GM21447 (cell line): Measurements from ENCODE around the gene ENOX2.
"Not testable (repeated sequence)": the region's sequence is repeated elsewhere in the genome, so short reads cannot be mapped to it uniquely, and the experiment has no call there.

Experiments used
- ATAC-seq: cut with Tn5 transposase; IDR thresholded peaks from one replicate; pipeline ENCODE4 v1.9.1; 2021; ENCODE audit not compliant: unreplicated experiment

The ENOX2 gene, protein sequence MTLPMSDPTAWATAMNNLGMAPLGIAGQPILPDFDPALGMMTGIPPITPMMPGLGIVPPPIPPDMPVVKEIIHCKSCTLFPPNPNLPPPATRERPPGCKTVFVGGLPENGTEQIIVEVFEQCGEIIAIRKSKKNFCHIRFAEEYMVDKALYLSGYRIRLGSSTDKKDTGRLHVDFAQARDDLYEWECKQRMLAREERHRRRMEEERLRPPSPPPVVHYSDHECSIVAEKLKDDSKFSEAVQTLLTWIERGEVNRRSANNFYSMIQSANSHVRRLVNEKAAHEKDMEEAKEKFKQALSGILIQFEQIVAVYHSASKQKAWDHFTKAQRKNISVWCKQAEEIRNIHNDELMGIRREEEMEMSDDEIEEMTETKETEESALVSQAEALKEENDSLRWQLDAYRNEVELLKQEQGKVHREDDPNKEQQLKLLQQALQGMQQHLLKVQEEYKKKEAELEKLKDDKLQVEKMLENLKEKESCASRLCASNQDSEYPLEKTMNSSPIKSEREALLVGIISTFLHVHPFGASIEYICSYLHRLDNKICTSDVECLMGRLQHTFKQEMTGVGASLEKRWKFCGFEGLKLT

DNA sequence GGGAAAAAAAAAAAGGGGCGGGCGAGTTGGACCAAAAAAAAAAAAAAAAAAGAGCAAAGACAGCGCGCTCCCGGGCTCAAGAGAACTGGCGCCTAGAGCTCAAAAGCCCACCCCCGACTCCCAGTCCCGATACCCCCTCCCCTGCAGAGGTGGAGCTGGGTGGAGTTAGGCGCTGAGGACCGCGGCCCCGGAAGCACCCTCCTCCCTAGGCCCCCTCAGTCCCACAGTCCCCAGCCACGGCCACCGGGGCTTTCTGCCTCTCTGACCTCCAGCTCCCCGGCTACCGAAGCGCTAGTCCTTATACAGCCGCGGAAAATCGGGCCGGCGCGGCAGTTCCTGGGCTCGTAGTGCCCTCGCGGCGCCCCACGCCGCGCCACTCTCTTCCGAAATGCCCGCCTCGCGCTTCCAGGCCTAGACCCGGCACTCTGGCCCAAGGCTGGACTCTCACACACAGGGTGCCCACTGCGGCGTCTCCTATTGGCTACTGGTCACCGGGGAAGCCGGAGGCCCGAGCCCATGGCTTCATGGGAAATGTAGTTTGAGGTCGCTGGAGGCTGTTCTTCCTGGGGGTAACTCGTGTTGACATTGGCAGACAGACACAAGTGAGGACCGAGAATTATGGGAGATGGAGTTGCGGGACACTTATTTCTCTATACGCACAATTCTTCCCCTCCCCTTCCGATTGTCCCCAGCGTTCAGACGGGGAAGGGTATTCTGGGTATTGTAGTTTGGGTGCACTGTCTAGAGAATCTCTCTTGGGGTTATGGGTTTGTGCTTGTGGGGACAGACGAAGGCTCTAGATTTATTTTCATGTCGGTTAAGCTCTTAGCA, at the start of gene ENOX2:
TSS of gene ENOX2 (minus strand) at position 427 of the 831 bp plus-strand sequence. CDS start 199,993 bp downstream, outside the sequence.
- peak; percentile 96 for ATAC-seq

DNA sequence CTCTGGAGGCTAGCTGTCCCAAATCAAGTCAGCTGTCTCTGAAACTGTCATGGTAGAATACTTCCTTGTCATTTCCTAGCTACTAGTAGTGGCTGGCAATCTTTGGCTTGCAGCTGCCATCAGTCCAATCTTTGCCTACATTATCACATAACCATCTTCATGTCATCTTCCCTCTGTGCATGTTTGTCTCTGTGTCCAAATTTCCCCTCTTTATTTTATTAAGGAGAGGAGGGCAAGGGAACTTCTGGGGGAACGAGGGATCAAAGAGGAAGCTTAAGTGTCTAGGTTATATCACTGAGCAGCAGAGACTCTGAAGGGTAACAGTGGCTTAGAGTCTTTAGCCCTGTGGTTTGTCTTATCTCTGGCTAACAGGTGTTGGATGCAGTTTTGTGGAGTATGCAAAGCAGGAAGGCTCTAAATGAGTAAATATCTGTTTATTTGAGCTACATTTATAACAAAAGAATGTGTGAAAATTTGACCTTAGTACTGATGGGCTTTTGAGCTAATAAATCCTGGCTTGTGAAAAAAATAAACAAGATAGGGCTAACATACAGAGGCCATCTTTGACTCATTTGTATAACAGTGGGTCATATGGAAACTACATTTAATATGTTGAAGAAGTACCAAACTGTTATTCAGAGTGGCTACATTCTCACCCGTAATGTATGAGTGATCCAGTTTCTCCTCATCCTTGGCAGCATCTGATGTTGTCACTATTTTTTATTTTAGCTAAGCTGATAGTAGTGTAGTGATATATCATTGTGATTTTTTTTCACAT, 49.4 kb upstream of the ENOX2 start:
- peak; percentile 95 for ATAC-seq

DNA sequence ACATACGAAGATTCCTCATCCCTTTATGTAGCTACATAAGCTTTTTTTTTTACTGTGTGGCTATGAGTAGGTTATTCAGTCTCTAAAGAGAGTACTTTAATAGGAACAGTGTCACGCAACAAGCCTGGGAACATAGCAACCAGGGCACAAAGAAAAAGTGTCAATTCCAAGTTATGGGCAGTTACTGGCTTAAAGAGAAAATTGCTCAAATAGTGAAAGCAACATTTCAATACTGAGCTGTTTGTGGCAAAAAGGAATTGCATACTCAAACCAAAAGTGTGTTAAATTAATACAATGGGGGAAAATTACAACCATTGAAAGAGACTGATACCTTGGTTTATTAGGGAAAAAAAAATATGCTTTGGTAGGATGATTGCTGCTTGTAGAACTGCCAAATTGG, 41.2 kb upstream of the ENOX2 start:
- no peak for ATAC-seq

DNA sequence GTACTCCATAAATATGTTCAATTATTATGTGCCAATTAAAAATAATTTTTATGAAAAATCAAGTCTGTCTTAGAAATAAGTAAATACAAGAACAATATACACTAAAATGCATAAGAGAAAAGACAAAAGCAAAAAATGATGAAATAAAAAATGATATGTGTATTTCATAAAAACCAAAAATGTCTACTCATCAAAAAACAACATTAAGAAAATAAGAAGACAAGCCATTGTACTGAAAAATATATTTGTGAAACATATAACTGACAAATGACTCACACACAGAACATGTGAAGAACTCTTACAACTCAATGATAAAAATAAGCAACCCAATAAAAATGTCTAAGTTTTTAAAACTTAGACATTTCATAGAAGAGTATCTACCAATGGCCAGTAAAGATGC, 34.1 kb upstream of the ENOX2 start:
- ATAC-seq: no peak

DNA sequence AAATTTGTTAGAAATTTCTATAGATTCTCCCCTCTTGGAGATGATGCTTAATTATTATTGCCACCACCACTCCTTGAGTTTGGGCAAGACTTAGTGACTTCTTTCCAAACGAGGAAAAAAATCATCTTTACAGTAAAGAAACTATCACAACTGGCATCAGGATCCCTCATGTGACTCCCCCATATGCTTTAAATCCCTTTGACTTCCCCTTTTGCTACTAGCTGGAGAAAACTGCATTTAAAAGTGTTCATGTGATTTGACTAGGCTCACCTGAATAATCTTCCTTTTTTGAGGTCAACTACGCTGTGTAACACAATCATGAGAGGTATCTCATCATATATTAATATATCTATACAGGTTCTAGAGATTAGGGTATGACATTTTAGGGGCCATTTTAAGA, 30.3 kb upstream of the ENOX2 start:
- no peak for ATAC-seq

DNA sequence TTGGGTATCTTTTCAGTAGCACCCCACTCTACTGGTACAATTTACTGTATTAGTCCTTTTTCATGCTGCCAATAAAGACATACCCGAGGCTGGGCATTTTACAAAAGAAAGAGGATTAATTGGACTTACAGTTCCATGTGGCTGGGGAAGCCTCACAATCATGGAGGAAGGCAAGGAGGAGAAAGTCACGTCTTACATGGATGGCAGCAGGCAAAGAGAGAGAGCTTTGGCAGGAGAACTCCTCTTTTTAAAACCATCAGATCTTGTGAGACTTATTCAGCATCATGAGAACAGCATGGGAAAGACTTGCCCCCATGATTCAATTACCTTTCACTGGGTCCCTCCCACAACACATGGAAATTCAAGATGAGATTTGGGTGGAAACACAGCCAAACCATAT, 17.4 kb upstream of the ENOX2 start:
- not testable (repeated sequence) for ATAC-seq

DNA sequence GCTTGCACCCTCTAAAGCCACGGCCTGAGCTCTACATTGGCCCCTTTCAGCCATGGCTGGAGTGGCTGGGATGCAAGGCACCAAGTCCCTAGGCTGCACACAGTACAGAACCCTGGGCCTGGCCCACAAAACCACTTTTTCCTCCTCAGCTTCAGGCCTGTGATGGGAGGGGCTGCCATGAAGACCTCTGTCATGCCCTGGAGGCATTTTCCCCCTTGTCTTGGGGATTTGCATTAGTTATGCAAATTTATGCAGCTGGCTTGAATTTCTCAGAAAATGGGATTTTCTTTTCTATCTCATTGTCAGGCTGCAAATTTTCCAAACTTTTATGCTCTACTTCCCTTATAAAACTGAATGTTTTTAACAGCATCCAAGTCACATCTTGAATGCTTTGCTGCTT, 16.7 kb upstream of the ENOX2 start:
- not testable (repeated sequence) for ATAC-seq

DNA sequence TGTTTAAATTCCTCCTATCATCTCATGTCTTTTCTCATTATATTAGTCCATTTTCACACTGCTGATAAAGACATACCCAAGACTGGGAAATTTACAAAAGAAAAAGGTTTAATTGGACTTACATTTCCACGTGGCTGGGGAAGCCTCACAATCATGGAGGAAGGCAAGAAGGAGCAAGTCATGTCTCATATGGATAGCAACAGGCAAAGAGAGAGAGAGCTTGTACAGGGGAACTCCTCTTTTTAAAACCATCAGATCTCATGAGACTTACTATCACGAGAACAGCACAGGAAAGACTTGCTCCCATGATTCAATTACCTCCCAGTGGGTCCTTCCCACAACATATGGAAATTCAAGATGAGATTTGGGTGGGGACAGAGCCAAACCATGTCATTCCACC, 15.5 kb upstream of the ENOX2 start:
- ATAC-seq: not testable (repeated sequence)

DNA sequence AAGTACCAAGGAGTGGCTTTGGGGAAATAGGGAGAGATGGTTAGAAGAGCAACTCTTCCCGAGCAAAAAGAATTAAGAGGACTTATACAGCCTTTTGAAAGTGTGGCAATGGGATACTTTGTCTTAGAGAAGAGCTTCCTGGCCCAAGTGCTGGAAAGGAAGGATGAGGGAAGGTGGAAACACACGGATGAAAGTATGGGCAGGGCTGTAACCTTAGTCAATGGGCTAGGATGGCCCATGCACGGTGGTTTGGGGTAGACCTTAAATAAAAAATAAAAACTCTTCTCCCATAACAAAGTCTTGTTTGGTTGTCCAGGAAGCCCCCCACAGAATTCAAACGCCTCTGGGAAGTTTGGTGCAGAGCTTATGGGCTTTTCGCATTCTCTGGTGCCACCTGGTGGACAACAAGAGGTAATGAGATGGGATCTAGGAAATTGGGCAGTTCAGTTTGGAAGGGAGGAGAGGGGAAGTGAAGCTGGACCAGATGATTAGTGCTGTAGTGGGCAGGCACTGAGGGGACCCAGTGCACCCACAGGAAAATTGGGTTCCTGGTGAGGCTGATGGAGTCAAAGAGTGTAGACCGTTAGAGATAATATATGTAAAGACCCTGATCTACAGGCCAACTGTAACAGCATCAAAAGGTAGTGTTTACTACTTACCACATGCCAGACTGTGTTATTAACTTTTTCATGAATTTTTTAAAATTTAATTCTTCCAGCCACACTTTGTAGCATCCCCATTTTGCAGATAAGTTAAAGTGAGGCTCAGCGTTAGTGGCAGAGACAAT, 13.8 kb upstream of the ENOX2 start:
- ATAC-seq: no peak

DNA sequence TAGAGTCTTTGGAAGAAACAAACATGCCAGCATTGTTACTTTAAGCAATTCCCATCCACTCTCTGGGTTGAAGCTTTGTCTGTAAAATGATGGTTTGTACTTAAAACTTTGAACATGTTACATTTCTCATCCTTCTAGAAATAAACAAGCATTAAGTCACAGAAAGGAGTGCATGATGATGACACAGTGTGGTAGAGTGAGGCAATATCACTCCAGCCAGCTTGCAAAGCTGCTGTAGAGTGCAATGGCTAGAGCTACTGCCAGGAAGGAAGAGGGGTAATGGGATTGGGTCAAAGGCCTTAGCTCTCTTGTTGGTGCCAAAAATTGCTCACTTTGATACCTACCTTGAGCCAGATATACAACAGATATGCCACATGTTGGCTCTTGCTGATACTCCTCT, 12.3 kb upstream of the ENOX2 start:
- ATAC-seq: no peak

DNA sequence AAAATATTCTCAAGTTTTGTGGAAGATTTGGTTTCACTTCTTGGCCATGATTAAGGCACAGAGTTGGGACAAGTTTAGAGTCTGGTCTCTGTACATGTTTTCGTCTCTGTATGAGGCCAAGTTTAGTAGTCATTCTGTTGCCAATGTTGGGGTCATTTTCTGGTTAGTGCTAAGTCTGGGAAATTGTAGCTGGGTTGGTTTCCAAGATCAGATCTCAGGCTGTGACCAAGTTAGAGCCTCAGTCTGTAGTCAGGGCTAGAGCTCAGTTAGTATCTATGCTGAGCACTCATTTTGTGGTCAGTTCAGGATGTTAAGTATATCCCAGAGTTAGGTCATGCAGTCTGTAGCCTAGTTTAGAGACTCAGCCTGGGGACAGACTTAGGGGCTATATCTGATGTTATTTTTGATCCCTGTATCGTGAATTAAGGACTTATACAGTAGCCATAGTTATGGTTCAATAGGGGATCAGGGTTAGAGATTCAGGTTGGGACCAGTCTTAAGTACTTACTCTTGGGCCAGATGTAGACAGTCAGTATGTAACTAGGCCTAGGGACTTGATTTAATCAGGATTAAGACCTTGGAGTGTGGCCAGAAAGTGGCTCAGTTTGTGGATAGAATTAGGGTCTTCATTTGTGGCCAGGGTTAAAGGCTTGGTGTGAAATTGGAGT, 6.6 kb upstream of the ENOX2 start:
- no peak for ATAC-seq

DNA sequence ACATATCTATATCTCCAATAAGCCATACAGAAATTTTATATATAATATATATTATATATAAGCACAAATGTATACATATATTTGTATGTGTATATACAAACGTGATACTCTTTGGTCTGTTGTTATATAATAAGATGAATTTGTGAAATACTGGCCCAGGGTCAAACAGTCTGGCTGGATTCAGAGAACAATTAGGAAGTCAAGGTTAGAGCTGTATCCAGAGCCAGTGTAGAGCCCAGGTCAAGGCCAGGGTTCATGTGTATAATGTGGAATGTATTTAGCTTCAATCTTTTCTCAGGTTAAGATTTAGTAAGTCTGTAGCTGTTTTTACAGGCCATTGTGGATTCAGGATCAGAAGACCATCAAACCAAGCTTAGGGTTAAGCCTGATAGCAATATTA, 3.8 kb upstream of the ENOX2 start:
- no peak for ATAC-seq

DNA sequence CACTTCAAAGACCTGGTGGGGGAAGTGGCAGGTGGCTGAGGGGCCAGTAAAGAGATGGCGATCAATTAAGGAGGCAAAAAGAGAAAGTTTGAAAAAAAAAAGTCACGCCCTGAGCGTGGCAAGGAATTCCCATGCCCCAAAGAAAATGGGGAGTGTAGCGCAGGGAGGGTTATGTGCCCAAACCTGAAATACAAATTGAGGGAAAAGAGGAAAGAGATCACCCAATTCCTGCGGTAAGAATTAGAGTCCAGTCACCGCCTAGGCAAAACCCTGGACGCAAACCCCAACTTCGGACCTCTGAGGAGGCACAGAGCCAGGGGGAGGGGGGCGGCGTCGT, 595 bp downstream of the ENOX2 start:
- ATAC-seq: no peak

DNA sequence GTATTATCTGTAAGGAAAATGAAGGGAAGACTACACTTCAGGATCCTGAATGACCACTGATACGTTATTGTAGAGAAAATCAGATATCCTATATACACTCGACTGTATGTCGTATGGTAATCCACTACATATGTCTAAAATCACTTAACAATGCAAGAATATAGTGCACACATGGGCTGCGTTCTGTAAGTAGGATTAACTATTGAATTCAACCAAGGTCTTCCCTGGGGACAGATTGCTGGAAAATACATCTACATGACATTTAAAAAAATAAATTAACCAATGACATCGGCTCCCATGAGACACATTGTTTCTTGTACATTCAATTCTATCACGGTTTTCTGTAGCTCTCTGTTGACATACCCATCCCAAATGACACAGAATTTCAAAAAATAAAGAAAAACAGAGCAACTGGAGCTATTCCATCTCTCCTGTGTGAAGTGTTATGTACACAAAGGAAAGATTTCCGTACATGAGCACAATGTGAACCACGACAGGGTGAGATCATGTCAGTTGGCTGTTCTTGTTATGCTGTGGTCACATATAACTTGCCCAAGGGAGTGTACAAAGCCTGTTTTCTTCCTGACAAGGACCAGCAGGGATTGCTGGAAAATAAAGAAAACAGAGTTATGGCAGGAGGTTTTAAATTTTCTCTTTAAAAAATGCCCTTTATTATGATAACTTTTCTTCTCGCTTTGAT, 6.1 kb downstream of the ENOX2 start:
- no peak for ATAC-seq

DNA sequence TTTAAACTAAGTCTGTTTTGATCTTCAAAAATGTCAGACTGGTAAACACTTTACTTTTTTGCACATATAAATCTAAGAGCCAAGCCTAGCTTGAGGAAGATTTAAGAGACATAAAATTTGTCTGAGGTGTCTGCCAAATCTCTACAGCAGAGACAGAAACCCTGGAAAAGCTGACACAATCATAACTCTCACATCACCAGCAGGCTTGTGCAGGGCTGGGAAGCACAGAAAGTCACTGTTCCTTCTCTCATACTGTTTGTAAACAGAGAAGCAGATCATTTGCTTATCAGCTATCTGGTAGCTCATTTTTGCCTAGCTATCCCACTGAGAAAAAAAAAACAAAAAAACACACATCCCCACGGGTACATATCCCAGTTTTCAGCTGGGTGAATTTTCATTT, 7.0 kb downstream of the ENOX2 start:
- ATAC-seq: no peak

DNA sequence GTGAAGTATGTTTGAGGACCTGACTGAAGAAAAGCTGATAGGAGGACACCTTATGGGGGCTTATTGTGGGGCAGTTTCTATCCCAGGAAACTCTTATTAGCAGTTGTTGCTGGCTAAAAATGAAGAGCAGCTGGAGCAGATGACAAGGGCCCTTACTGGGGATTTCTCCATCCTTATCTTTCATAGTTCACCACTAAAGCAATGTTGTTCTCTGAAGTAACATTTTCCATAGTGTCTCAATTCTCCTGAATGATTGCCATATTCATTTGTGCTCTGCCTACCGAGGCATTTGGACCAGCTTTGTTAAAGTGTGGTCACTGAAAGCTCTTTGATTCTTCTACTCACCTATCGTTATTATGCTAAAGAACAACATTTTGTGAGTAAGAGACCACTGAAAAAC, 7.7 kb downstream of the ENOX2 start:
- no peak for ATAC-seq

DNA sequence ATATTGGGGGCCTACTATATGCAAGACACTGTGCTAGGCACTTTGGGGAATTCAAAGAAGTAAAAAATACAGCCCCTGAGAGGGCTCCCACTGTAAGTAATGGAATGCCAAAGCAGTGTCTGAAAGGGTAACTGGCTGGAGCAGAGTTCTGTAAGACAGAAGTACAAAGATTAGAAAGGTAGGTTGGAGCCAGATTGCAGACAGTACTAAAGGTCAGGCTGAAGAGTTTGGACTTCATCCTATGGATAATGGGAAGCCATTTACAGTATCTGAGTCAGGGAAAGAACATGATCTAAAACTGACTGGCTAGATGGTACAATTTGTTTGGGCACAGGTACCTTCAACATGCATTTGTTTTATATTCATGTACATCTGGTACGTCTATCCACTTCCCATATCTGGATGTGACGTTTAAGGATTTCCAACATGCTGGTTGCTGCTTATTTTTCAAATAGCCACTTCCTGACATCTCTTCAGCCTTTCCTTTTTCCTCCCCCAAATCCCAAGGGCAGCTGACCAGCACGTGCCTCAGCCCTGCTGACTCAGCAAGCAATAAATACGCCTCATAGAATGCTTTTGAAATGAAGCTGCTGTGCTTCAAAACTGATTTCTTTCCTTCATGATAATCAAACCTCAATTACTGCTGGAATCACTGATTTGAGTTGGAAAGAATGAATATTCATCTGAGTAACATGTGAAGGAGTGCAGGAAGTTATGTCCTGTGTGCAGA, 9.5 kb downstream of the ENOX2 start:
- no peak for ATAC-seq

DNA sequence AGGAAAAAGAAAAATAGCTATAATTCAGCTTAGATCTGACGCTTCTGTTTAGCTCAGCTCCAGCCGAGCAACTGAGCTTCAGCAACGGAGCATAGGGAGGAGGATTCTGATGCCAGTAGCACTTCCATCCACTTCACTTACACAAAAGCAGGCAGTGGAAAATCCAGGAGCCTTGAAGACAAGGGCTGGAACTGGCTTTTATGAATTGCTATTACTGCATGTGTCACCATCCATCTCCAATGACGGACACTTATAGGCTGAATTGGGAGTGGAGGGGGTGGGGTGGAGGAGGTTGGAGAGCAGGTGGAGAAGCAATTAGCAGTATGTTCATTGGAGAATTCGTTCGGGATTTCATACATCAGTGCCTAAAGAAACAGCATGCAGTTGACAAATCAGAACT, 15.6 kb downstream of the ENOX2 start:
- ATAC-seq: no peak

DNA sequence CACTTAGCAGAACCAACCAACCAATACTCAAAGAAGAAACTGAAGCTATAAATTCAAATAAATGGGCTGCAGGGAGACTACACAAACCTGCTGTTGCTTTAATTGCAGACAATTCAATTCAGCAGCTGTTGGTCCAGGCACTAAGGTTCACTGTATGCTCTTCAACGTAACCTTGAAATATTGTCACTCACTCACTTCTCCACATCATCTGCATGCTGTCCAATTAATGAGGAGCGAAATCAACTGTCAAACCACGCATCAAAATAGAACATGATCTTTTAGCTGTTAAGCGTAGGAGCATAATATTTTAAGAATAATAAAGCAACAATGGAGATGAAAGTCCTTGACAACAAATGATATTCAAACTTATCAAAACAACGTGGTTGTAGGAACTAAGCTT, 17.0 kb downstream of the ENOX2 start:
- ATAC-seq: no peak
